Measurements from ENCODE around the gene ZNF763.
A peak's percentile ranks its signal among the peaks of the same experiment; 100 is the strongest.

The ZNF763 gene

GRCh38 chr19:11973019-11973810, 8.4 kb downstream of the ZNF763 start:
- in situ Hi-C loops (cut with MboI; ENCODE audit: low pct_unique_long_range_greater_than_20kb, low sequenced_read_pairs, unreplicated experiment): loop anchor here (25.0 kb wide), 1 partner anchor 164 kb away; the partner anchor contains the start of gene ZNF20
- TF ChIP-seq CTCF (IDR thresholded peaks at IDR 0.05; ENCODE audit: extremely low read depth, insufficient read depth, missing control alignments): no peak
- DNase-seq (ENCODE audit: low spot score): no peak

GRCh38 chr19:11978492-11979100, 13.8 kb downstream of the ZNF763 start:
- DNase-seq (ENCODE audit: low spot score): no peak
- TF ChIP-seq CTCF (IDR thresholded peaks at IDR 0.05; ENCODE audit: extremely low read depth, insufficient read depth, missing control alignments): no peak
- in situ Hi-C loops (cut with MboI; ENCODE audit: low pct_unique_long_range_greater_than_20kb, low sequenced_read_pairs, unreplicated experiment): no loop called here

- no peak for DNase-seq (ENCODE audit: low spot score)
- in situ Hi-C loops (cut with MboI; ENCODE audit: low pct_unique_long_range_greater_than_20kb, low sequenced_read_pairs, unreplicated experiment): no loop called here
- no peak for TF ChIP-seq CTCF (IDR thresholded peaks at IDR 0.05; ENCODE audit: extremely low read depth, insufficient read depth, missing control alignments)
Measured at GRCh38 chr19:11979527-11979926, 14.7 kb downstream of the ZNF763 start.

- in situ Hi-C loops (cut with MboI; ENCODE audit: low pct_unique_long_range_greater_than_20kb, low sequenced_read_pairs, unreplicated experiment): no loop called here
- no peak for DNase-seq (ENCODE audit: low spot score)
- TF ChIP-seq CTCF (IDR thresholded peaks at IDR 0.05; ENCODE audit: extremely low read depth, insufficient read depth, missing control alignments): no peak
Measured at GRCh38 chr19:11982526-11982925, 17.7 kb downstream of the ZNF763 start.

- peak; percentile 67 for TF ChIP-seq CTCF (IDR thresholded peaks at IDR 0.05; ENCODE audit: extremely low read depth, insufficient read depth, missing control alignments)
- in situ Hi-C loops (cut with MboI; ENCODE audit: low pct_unique_long_range_greater_than_20kb, low sequenced_read_pairs, unreplicated experiment): no loop called here
- DNase-seq (ENCODE audit: low spot score): peak; percentile 54
Measured at GRCh38 chr19:11984986-11985385, 20.1 kb downstream of the ZNF763 start.

GRCh38 chr19:11986754-11987153, 21.9 kb downstream of the ZNF763 start:
- in situ Hi-C loops (cut with MboI; ENCODE audit: low pct_unique_long_range_greater_than_20kb, low sequenced_read_pairs, unreplicated experiment): no loop called here
- no peak for TF ChIP-seq CTCF (IDR thresholded peaks at IDR 0.05; ENCODE audit: extremely low read depth, insufficient read depth, missing control alignments)

More at GRCh38 chr19:11986754-11987153, 21.9 kb downstream of the ZNF763 start:
- no peak for DNase-seq (ENCODE audit: low spot score)
